Choroid plexus epithelial cell (primary cell): ENCODE data around the gene VAX1.
"Not testable (repeated sequence)": the region's sequence is repeated elsewhere in the genome, so short reads cannot be mapped to it uniquely, and the experiment has no call there.

Source experiments
- DNase-seq: peaks from one replicate; pipeline ENCODE4 v3.0.0-alpha.2; 2010; ENCODE audit warnings: low read depth
- H3K4me3 ChIP-seq: 2 replicates; pipeline ENCODE4 v1.5.1; 2011; ENCODE audit warnings: low read depth, mild to moderate bottlenecking, control low read depth, low read length, moderate library complexity
- CTCF ChIP-seq: conservative IDR thresholded peaks from 2 replicates; pipeline ENCODE4 v1.5.1; 2011; ENCODE audit warnings: low read depth, mild to moderate bottlenecking, control low read depth, inconsistent platforms, low read length, moderate library complexity

VAX1 gene

GRCh38 chr10:117137911-117138642 is at the start of gene VAX1:
Gene VAX1 (minus strand): TSS chr10:117138270. CDS start chr10:117138056, 214 bp downstream.
- no peak for TF ChIP-seq CTCF
- no peak within 1 kb of the TSS for H3K4me3 ChIP-seq
- no peak for DNase-seq

- peak; percentile 17 for DNase-seq
Observed at GRCh38 chr10:117186832-117187615, 49.0 kb upstream of the VAX1 start.

GRCh38 chr10:117185817-117186216 is 47.7 kb upstream of the VAX1 start:
- H3K4me3 ChIP-seq, DNase-seq: not testable (repeated sequence)

More at GRCh38 chr10:117186832-117187615, 49.0 kb upstream of the VAX1 start:
- no peak overlapping the region for H3K4me3 ChIP-seq
- no peak for TF ChIP-seq CTCF

GRCh38 chr10:117184821-117185220 is 46.8 kb upstream of the VAX1 start:
- no peak for DNase-seq
- no peak overlapping the region for H3K4me3 ChIP-seq
- TF ChIP-seq CTCF: no peak

- no peak for TF ChIP-seq CTCF
- no peak for DNase-seq
- no peak overlapping the region for H3K4me3 ChIP-seq
Observed at GRCh38 chr10:117184296-117184695, 46.2 kb upstream of the VAX1 start.

- TF ChIP-seq CTCF: no peak
- no peak overlapping the region for H3K4me3 ChIP-seq
- no peak for DNase-seq
Observed at GRCh38 chr10:117178190-117178589, 40.1 kb upstream of the VAX1 start.

GRCh38 chr10:117175901-117176534 is 37.9 kb upstream of the VAX1 start:
- H3K4me3 ChIP-seq: peak overlapping the region; percentile 36
- peak; percentile 86 for DNase-seq

More at GRCh38 chr10:117175901-117176534, 37.9 kb upstream of the VAX1 start:
- TF ChIP-seq CTCF: peak; percentile 93
